Skin epidermis (tissue), 12 donors: ENCODE data around the gene TMEM11.
"Not testable (repeated sequence)": the region's sequence is repeated elsewhere in the genome, so short reads cannot be mapped to it uniquely, and the experiment has no call there.

Experiments used
- H3K27ac ChIP-seq, 21 experiments: fragments of 200-600 bp; sonication (generic) in 11 of 21; one replicate each; pipeline ENCODE4 v1.5.0; 2020; ENCODE audit warnings: mild to moderate bottlenecking in 3 of 21, inconsistent platforms in 2 of 21, moderate library complexity in 2 of 21
- H3K4me3 ChIP-seq, 7 experiments: fragments of 200-600 bp; sonication (generic) in 2 of 7; one replicate each; pipeline ENCODE4 v1.5.0; 2020; ENCODE audit warnings: inconsistent platforms in 2 of 7, mild to moderate bottlenecking in 2 of 7, moderate library complexity in 1 of 7

Gene TMEM11

GRCh38 chr17:21192414-21192813 is 21.5 kb downstream of the TMEM11 start:
- H3K27ac ChIP-seq, H3K4me3 ChIP-seq: not testable (repeated sequence)

DNA sequence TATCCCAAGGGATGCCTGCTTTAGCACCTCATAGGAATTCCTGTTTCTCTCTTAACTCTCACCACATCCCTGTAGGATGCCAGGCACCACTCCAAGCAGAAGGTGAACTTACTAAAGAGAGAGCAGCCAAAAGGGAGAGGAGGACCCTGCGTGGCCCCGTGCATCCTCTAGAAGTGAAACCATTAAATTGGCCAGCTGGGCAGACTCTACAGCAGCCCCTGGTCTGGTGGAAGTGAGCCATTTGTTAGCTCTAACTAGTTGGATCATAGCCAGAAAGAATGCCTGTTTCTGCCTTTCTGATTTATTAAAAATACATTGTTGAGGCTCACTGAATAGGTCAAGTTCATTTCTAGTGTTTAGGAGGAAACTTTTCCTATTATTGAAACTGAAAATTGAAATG is 22.3 kb downstream of the TMEM11 start:
- no peak overlapping the region for H3K4me3 ChIP-seq
- H3K27ac ChIP-seq = no peak overlapping the region

- H3K4me3 ChIP-seq = no peak overlapping the region
- no peak overlapping the region for H3K27ac ChIP-seq
Observed at GRCh38 chr17:21190078-21190477, 23.9 kb downstream of the TMEM11 start.

GRCh38 chr17:21189361-21189760 is 24.6 kb downstream of the TMEM11 start:
- no peak overlapping the region for H3K27ac ChIP-seq

GRCh38 chr17:21186399-21187187 is 27.4 kb downstream of the TMEM11 start:
- Histone ChIP-seq H3K27ac (peak overlapping the region in 8 of 21 experiments; percentile 20 to 66 (median 48)), H3K4me3 (no peak overlapping the region)

More at GRCh38 chr17:21189361-21189760, 24.6 kb downstream of the TMEM11 start:
- no peak overlapping the region for H3K4me3 ChIP-seq

- Histone ChIP-seq H3K27ac (no peak overlapping the region), H3K4me3 (no peak overlapping the region)
Observed at GRCh38 chr17:21185061-21185460, 28.9 kb downstream of the TMEM11 start.

DNA sequence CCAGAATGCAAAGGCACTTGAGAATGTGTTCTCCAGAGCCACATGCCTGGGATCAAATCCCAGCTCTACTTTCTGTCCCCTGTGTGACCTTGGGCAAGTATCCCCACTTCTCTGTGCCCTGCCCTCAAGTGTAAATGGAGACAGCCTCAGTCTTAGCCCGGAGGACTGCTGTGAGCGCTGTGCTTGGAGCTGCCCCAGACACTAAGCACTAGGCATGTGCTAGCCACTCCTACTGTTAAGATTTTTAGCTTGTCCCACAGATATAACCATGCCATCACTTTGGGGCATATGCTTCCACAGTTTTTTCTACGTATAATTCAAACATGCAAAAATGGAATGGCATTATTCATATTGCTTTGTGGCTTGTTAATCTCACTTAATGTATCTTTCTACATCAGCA is 29.4 kb downstream of the TMEM11 start:
- Histone ChIP-seq H3K4me3 (no peak overlapping the region), H3K27ac (no peak overlapping the region)

GRCh38 chr17:21183468-21183867 is 30.5 kb downstream of the TMEM11 start:
- H3K4me3 ChIP-seq = no peak overlapping the region
- no peak overlapping the region for H3K27ac ChIP-seq

DNA sequence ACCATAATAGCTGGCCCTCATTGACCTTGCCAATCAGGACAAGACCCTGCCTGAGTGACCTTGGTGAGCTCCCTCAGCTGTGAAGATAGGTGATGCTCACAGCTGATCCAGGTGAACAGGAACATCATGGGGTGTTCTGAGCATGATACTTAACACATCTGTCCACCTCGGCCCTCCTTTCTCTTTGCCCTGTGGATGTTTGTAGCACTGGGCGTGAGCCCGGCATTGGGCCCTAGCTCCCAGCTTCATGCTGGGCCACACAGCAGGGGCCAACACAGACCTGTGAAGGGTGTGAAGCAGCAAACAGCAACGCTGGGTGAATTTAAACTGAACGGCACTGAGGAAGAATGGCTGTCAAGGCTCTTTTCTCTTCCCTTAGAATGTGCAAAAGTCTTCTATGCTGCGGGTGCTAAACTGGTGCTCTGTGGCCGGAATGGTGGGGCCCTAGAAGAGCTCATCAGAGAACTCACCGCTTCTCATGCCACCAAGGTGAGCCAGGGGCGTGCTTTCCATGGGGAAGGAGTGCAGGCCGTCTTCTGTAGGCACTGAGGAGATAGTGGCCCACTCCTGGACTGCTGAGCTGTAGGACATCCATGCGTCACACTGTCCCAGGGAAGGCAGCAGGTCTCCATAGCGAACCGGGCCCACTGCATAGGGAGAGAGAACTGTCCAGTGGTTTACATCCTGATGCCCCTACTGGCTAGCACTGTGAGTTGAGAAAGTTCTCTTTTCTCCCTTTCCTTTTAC is 35.9 kb downstream of the TMEM11 start:
- Histone ChIP-seq H3K4me3 (no peak overlapping the region), H3K27ac (no peak overlapping the region)

- H3K4me3 ChIP-seq = no peak overlapping the region
- H3K27ac ChIP-seq = no peak overlapping the region
Observed at GRCh38 chr17:21177401-21177800, 36.6 kb downstream of the TMEM11 start.

DNA sequence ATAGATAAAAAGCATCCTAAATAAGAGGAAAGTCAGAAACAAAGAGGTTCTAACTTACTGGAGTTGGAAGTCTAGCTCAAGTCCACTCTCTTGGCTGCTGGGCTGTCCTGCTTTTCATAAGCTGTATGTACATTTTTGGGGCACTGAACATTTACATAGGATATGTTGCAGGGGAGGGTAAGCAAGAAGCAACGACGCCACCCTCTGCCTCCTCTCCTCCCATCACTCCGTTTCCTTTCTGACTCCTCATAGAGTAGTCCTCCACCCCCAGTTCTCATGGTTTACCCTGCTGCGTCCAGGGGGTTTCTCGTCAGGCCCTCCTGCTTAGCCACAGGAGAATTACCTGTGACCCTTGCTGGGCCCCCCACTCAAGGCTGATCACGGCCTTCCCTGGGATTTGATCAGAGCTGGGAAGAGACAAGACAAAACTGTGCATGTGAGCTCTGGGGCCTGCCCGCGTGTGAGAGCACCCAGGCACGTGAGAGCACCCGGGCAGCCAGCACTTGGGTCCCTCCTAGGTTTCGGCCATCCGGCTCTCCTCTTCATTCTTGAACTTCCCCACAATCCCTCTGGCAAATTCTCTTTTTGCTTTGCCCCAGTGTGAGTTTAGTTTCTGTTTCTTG is 37.1 kb downstream of the TMEM11 start:
- Histone ChIP-seq H3K27ac (no peak overlapping the region), H3K4me3 (no peak overlapping the region)

DNA sequence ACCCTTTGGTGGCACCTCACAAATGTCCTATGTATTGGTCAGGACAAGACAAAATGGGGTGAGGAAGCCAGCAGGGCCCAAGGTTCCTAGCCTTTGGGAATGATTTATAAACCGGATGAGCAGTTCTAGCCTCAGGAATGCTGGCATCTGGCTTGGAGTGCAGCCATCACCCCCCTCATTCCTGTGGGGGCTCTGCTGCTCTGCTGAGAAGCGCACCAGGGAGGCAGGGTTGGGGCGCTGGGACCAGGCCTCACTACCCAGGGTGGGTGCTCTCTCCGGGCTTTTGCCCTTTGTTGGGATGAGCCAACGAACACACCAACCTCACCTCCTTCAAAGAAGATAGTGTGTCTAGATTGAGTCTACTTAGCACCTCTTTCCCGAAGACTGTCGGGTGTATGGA is 39.2 kb downstream of the TMEM11 start:
- Histone ChIP-seq H3K4me3 (no peak overlapping the region), H3K27ac (peak overlapping the region in 1 of 21 experiments; percentile 35)

- H3K27ac ChIP-seq = no peak overlapping the region
- H3K4me3 ChIP-seq = no peak overlapping the region
Observed at GRCh38 chr17:21174186-21174585, 39.8 kb downstream of the TMEM11 start.

DNA sequence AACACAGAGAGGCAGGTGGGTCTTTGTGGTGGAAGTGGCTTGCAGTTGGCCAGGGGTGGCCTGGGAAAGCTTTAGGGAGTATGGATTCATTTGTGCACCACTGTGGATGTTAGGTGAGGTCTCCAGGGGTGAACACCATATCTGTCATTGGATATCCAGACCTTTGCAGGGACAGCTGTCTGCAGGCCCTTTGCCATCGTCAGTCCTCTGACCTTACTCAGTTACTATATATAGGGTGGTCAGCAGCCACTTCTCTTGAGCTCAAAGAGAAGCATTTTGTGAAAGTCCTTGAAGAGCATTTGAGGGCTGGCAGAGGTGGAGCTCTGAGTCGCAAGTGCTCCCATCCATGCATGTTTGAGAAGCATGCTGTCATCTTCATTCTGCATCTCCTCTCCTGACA is 40.4 kb downstream of the TMEM11 start:
- Histone ChIP-seq H3K27ac (no peak overlapping the region), H3K4me3 (no peak overlapping the region)

DNA sequence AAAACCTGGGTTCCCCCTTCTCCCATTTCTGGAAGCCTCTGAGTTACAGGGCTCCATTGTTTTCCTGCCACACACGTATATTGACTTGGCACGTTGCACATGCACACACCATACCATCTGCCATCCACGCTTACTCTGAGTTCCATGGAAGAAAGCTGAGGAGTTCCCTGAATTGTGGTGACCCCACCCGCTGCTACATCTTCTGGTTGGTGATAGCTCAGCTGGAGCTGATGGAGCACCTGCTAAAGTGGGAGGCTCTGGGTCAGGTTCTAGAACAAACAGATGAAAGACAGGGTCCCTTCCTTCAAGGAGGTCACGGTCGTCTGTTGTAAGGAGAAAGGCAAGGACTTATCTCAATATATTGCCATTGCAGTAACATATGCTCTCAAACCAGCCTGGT is 41.1 kb downstream of the TMEM11 start:
- no peak overlapping the region for H3K27ac ChIP-seq

DNA sequence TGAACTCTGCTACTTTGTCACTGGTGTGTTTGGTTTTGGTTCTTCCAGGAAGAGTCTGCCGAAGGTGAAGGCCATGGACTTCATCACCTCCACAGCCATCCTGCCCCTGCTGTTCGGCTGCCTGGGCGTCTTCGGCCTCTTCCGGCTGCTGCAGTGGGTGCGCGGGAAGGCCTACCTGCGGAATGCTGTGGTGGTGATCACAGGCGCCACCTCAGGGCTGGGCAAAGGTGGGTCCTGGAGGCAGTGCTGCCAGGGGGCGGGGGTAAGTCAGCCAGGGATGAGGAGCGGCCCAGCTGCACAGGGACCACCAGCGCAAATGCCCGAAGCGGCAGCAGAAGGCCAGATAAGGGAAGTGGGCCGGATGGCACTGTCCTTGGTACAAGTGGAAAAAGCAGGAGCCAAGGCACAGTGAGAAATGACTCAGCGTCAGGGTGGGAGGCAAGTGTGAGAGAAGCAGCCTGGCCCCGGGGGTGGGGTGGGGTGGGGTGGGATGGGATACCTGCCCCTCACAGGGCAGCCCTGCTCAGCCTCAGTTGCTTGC is 41.9 kb downstream of the TMEM11 start:
- peak overlapping the region in 3 of 21 experiments; percentile 11 to 51 (median 34) for H3K27ac ChIP-seq
- H3K4me3 ChIP-seq = no peak overlapping the region

More for the DNA sequence above, 41.1 kb downstream of the TMEM11 start:
- H3K4me3 ChIP-seq = no peak overlapping the region

DNA sequence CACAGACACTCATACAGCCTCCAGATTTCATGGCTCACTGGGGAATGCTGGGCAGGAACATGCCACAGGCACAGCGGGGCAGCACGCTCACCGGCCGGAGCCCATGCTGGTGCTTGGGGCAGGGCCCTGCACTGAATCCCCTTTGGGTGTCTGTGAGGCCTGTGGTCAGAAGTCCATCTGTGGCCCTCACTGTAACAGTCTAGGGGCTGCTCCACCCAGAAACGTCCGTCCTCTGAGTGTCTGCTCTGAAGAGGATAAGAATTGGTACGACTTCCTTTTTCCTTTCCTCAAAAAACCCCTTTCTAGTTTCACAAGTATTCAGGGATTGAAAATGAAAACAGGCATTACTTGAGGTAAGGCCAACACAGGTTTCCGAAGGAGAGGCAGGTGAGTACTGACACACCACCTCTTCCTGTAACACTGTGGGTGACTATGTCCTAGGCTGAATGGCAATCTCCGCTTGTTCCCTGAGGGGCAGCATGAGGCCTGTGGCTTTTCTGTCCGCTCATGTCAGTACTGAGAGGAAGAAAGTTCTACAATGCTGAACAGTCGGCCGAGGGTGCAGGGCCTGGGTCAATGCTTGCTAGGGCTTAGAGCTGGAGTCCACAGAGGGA is 42.5 kb downstream of the TMEM11 start:
- Histone ChIP-seq H3K4me3 (no peak overlapping the region), H3K27ac (peak overlapping the region in 7 of 21 experiments; percentile 3 to 51 (median 11))

GRCh38 chr17:21170809-21171208 is 43.2 kb downstream of the TMEM11 start:
- Histone ChIP-seq H3K4me3 (no peak overlapping the region), H3K27ac (peak overlapping the region in 5 of 21 experiments; percentile 3 to 59 (median 34))

- Histone ChIP-seq H3K27ac (peak overlapping the region in 2 of 21 experiments; percentile 57 to 59), H3K4me3 (no peak overlapping the region)
Observed at GRCh38 chr17:21169496-21169895, 44.5 kb downstream of the TMEM11 start.

DNA sequence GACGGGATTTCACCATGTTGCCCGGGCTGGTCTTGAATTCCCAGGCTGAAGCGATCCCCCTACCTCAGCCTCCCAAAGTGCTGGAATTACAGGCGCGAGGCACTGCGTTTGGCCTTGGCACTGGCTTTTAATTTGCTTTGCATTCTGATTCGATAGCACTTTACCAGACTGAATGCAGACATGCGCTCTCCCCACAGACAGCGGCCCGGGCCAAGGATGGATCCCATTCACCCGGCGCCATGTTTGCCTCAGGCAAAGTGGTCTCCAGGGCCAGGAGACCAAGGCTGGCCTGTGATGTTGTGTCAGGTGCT is 45.5 kb downstream of the TMEM11 start:
- Histone ChIP-seq H3K4me3 (no peak overlapping the region), H3K27ac (peak overlapping the region in 3 of 21 experiments; percentile 53 to 84 (median 82))
